ENCODE results near the gene PTGER1.

DNA sequence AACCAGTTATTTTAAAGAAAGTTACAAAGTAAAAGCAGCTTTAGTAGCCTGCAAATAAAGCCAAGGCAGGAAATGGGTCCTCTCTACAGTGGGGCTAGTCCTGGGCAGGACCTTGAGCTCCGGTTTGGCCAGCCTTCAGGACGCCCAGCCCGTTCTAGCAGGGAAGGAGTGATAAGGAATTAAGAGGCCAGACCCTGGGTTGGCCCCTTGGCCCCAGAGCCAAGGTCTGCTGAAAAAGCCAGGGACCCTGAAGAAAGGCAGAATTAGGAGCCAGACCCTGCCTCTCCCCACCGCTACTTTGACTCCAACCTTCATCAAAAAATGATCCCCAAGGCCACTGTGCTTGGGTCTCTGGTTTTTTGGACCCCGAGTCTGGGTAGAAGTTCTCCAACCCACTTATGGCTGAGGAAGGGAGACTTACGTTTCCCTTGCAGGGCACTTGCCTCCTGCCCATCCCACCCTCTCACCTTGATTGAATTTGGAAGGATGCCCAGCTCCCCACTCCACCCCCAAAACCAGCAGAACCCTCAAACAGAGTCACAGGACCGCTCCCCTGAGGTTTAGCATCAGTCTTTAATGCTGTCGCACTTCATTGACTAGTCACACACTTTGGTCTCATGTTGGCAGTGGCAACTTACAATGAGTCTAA lies 39.2 kb upstream of the PTGER1 start:
- no peak for TF ChIP-seq CTCF (IDR thresholded peaks at IDR 0.05 in 2 of 3, conservative IDR thresholded peaks at IDR 0.05 in 1 of 3; ENCODE audit: control insufficient read depth in 2 of 3, extremely low read depth in 1 of 3, insufficient read depth in 1 of 3, low read depth in 3 of 3, low read length in 3 of 3)
- no peak for TF ChIP-seq SMAD1 (IDR thresholded peaks at IDR 0.05; ENCODE audit: low read depth, partially characterized antibody)
- TF ChIP-seq CBFB (IDR thresholded peaks at IDR 0.05; ENCODE audit: low read depth) = no peak
- TF ChIP-seq RELA (IDR thresholded peaks at IDR 0.05; ENCODE audit: borderline replicate concordance, partially characterized antibody) = no peak
- TF ChIP-seq SUPT20H (IDR thresholded peaks at IDR 0.05; ENCODE audit: borderline replicate concordance, control insufficient read depth, low read depth, low read length) = no peak
- TF ChIP-seq, protein P1, sequence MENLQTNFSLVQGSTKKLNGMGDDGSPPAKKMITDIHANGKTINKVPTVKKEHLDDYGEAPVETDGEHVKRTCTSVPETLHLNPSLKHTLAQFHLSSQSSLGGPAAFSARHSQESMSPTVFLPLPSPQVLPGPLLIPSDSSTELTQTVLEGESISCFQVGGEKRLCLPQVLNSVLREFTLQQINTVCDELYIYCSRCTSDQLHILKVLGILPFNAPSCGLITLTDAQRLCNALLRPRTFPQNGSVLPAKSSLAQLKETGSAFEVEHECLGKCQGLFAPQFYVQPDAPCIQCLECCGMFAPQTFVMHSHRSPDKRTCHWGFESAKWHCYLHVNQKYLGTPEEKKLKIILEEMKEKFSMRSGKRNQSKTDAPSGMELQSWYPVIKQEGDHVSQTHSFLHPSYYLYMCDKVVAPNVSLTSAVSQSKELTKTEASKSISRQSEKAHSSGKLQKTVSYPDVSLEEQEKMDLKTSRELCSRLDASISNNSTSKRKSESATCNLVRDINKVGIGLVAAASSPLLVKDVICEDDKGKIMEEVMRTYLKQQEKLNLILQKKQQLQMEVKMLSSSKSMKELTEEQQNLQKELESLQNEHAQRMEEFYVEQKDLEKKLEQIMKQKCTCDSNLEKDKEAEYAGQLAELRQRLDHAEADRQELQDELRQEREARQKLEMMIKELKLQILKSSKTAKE (IDR thresholded peaks at IDR 0.05; ENCODE audit: low read depth, poor library complexity, severe bottlenecking) = no peak
- TF ChIP-seq, protein P2, sequence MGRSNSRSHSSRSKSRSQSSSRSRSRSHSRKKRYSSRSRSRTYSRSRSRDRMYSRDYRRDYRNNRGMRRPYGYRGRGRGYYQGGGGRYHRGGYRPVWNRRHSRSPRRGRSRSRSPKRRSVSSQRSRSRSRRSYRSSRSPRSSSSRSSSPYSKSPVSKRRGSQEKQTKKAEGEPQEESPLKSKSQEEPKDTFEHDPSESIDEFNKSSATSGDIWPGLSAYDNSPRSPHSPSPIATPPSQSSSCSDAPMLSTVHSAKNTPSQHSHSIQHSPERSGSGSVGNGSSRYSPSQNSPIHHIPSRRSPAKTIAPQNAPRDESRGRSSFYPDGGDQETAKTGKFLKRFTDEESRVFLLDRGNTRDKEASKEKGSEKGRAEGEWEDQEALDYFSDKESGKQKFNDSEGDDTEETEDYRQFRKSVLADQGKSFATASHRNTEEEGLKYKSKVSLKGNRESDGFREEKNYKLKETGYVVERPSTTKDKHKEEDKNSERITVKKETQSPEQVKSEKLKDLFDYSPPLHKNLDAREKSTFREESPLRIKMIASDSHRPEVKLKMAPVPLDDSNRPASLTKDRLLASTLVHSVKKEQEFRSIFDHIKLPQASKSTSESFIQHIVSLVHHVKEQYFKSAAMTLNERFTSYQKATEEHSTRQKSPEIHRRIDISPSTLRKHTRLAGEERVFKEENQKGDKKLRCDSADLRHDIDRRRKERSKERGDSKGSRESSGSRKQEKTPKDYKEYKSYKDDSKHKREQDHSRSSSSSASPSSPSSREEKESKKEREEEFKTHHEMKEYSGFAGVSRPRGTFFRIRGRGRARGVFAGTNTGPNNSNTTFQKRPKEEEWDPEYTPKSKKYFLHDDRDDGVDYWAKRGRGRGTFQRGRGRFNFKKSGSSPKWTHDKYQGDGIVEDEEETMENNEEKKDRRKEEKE (IDR thresholded peaks at IDR 0.05) = no peak
- peak; percentile 25 for TF ChIP-seq POLR2A (IDR thresholded peaks at IDR 0.05; ENCODE audit: low read depth, low read length)
- no peak for TF ChIP-seq RAD51 (IDR thresholded peaks at IDR 0.05)
- TF ChIP-seq, protein P3, sequence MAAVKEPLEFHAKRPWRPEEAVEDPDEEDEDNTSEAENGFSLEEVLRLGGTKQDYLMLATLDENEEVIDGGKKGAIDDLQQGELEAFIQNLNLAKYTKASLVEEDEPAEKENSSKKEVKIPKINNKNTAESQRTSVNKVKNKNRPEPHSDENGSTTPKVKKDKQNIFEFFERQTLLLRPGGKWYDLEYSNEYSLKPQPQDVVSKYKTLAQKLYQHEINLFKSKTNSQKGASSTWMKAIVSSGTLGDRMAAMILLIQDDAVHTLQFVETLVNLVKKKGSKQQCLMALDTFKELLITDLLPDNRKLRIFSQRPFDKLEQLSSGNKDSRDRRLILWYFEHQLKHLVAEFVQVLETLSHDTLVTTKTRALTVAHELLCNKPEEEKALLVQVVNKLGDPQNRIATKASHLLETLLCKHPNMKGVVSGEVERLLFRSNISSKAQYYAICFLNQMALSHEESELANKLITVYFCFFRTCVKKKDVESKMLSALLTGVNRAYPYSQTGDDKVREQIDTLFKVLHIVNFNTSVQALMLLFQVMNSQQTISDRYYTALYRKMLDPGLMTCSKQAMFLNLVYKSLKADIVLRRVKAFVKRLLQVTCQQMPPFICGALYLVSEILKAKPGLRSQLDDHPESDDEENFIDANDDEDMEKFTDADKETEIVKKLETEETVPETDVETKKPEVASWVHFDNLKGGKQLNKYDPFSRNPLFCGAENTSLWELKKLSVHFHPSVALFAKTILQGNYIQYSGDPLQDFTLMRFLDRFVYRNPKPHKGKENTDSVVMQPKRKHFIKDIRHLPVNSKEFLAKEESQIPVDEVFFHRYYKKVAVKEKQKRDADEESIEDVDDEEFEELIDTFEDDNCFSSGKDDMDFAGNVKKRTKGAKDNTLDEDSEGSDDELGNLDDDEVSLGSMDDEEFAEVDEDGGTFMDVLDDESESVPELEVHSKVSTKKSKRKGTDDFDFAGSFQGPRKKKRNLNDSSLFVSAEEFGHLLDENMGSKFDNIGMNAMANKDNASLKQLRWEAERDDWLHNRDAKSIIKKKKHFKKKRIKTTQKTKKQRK (IDR thresholded peaks at IDR 0.05; ENCODE audit: low read depth, low read length) = no peak
- no peak for TF ChIP-seq ZNF207 (IDR thresholded peaks at IDR 0.05; ENCODE audit: borderline replicate concordance)

Data from GM12878 (cell line).